ENCODE data around the gene ROR1. TPM values are rescaled to one million over a fixed set of nuclear protein-coding genes. Genes with fewer than 3 reads are reported as not detected.

The ROR1 gene
- total RNA-seq, 2 donors from 2014 or later, result 12.9 to 40.8 TPM

GRCh38 chr1:63968663-63969440 is 195.0 kb downstream of the ROR1 start:
- Histone ChIP-seq H3K4me1 (peaks cover 0 to 6% of the 10 kb centered on the region in 2 donors), H3K4me3 (no peak overlapping the region), H3K36me3 (no peaks in the 10 kb centered on the region), H3K9me3 (no peaks in the 10 kb centered on the region), H3K27ac (no peak overlapping the region), H3K27me3 (no peaks in the 10 kb centered on the region)
- no peak for DNase-seq (ENCODE audit: low spot score)
- TF ChIP-seq CTCF (IDR thresholded peaks at IDR 0.05), result no peak

- Histone ChIP-seq H3K4me3 (no peak overlapping the region), H3K27ac (no peak overlapping the region), H3K4me1 (peaks cover 0 to 6% of the 10 kb centered on the region in 2 donors), H3K27me3 (no peaks in the 10 kb centered on the region), H3K9me3 (no peaks in the 10 kb centered on the region), H3K36me3 (no peaks in the 10 kb centered on the region)
- no peak for DNase-seq (ENCODE audit: low spot score)
- no peak for TF ChIP-seq CTCF (IDR thresholded peaks at IDR 0.05)
Measured at GRCh38 chr1:63969441-63969901, 195.7 kb downstream of the ROR1 start.

GRCh38 chr1:63971557-63971956 is 197.7 kb downstream of the ROR1 start:
- H3K36me3 ChIP-seq, result no peaks in the 10 kb centered on the region
- no peak overlapping the region for H3K4me3 ChIP-seq
- no peaks in the 10 kb centered on the region for H3K27me3 ChIP-seq
- H3K4me1 ChIP-seq, result peaks cover 0 to 6% of the 10 kb centered on the region in 2 donors
- DNase-seq (ENCODE audit: low spot score), result no peak
- TF ChIP-seq CTCF (IDR thresholded peaks at IDR 0.05), result no peak
- no peak overlapping the region for H3K27ac ChIP-seq
- H3K9me3 ChIP-seq, result no peaks in the 10 kb centered on the region

- H3K4me1 ChIP-seq, result peaks cover 0 to 6% of the 10 kb centered on the region in 2 donors
- TF ChIP-seq CTCF (IDR thresholded peaks at IDR 0.05), result no peak
- H3K36me3 ChIP-seq, result no peaks in the 10 kb centered on the region
- no peaks in the 10 kb centered on the region for H3K27me3 ChIP-seq
- no peak for DNase-seq (ENCODE audit: low spot score)
- H3K27ac ChIP-seq, result no peak overlapping the region
- no peaks in the 10 kb centered on the region for H3K9me3 ChIP-seq
- H3K4me3 ChIP-seq, result no peak overlapping the region
Measured at GRCh38 chr1:63973005-63973419, 199.2 kb downstream of the ROR1 start.

GRCh38 chr1:63974966-63975365 is 201.1 kb downstream of the ROR1 start:
- no peak for DNase-seq (ENCODE audit: low spot score)
- no peaks in the 10 kb centered on the region for H3K4me1 ChIP-seq
- no peaks in the 10 kb centered on the region for H3K27me3 ChIP-seq
- H3K4me3 ChIP-seq, result no peak overlapping the region
- TF ChIP-seq CTCF (IDR thresholded peaks at IDR 0.05), result no peak
- H3K9me3 ChIP-seq, result no peaks in the 10 kb centered on the region
- H3K27ac ChIP-seq, result no peak overlapping the region
- no peaks in the 10 kb centered on the region for H3K36me3 ChIP-seq

All from right atrium auricular region (tissue), 2 donors.